GM19397 (cell line): ENCODE data around the gene PDZD2.

Source experiments
- ATAC-seq: cut with Tn5 transposase; IDR thresholded peaks from one replicate; pipeline ENCODE4 v1.9.1; 2021; ENCODE audit warnings: mild to moderate bottlenecking, moderate library complexity; ENCODE audit not compliant: unreplicated experiment

Gene PDZD2

GRCh38 chr5:31859096-31859495 lies 220.2 kb downstream of the PDZD2 start:
- no peak for ATAC-seq

DNA sequence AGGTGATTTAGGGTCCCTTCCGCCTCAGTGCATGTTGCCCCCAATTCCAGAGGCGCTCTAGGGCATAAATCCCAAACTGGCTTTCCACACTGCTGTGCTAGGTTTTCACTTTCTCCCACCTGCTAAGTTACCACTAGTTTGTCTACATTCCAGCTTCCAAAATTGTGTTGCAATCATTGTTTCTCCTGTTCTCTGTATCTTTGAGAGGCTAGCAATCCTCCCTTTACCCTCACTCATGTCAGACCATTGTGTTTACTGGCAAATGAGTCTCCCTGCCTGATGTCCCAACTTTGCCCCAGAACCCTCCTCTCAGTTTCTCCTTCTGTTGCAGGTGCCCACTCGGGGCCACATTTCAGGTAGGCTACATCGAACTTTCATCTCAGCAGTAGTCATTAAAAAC lies 221.3 kb downstream of the PDZD2 start:
- no peak for ATAC-seq

DNA sequence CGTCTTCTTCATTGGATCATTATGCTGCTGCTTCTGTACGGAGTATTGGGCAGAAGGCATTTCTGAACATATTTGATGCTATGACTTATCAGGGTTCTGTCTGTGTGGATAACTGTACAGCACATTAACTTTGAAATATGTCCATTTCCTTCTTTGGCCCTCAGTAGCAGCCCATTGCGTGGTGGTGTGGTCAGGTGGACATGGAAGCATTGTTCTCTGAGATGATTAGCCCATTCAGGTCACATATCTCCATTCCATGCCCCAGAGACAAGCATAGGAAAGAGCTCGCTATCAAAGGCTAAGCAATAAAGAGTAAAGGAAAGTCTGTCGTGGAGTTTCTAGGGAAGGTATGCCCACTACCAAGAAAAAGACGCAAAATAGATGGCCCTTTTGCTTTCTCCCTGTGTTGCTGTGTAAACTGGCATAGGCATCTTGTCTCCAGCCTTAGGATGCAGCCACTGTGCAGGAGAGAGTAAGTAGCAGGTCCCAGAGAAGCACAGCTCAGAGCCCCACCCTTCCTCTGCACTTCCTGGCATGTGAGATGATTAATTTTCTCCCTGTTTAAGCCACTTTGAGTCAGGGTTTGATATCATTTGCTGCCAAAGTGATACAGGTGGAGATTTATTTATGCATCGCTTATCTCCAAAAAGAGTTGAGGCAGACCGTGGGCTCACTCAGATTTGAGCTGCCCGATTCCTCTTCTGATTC lies 221.9 kb downstream of the PDZD2 start:
- ATAC-seq: no peak

DNA sequence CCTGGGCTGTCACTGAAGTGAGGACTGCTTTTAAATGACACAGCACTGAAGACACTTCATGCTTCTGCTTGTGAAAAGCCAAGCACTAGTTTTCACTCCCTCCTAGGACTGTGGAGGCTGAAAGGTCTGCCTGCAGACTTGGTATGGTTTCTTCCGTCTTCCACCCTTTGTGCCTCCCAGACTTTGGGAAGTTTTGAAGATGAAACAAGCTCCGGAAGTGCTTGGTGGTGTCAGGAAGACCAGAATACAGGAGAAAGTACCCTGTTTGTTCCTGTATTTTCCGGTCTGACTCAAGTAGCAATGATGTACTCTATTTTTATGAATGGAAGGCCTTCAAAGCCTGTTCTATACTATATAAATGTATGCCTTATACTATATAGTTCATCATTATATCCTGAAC lies 222.7 kb downstream of the PDZD2 start:
- no peak for ATAC-seq

DNA sequence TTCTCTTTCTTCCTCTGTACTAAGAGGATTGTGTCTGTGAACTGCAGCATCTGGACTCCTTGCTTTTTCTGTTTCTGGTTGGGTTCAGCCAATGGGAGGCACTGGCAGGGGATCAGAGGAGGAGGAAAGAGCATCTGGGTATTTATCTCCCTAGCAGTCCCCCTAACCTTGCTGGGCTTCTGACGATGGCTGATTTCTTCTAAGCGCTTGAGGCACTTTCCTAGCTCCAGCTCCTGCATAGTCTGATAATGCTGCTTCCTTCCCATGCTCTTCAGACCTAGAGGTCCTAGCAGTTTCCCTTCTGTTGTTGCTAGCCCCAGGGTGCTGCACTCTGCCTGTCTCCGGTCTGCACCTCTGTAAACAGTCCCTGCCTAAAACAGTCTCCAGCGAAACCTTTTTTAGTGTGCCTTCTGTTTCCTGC lies 225.1 kb downstream of the PDZD2 start:
- no peak for ATAC-seq

GRCh38 chr5:31866166-31866565 lies 227.2 kb downstream of the PDZD2 start:
- ATAC-seq: no peak

- no peak for ATAC-seq
Measured at GRCh38 chr5:31867219-31867618, 228.3 kb downstream of the PDZD2 start.

DNA sequence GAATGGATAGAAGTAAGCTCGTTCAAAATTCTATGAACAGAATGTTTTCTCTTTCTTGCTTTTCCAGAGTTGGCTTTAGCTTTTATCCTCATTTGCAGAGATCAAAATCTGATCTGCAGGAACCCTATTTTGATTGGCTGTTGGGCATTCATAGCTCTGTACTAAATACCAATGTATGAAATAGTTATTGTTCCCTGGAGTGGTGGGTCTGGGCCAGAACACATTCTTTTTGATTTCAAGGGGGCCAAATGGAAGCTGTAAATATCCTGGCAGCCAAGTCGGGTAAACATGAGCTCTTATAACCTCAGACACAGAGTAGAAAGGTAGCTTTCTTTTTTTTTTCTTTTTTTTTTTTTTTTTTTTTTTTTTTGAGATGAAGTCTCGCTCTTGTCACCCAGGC lies 241.5 kb downstream of the PDZD2 start:
- no peak for ATAC-seq

DNA sequence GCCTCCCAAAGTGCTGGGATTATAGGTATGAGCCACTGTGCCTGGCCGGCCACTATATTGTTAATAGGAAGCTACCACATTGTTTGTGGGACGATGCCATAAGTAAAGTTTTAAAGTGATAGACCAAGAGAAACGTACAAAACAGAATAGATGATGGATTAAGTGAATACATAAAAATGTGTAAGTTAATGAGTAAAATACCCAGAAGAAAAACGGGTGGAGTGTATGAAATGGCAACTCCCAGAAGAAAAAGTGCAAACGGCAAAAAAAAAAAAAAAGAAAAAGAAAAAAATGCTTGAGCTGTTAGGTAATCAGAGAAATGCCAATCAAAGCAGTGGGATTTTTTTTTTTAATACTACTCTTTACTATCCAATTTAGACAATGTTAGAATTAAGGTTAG lies 246.0 kb downstream of the PDZD2 start:
- ATAC-seq: no peak

DNA sequence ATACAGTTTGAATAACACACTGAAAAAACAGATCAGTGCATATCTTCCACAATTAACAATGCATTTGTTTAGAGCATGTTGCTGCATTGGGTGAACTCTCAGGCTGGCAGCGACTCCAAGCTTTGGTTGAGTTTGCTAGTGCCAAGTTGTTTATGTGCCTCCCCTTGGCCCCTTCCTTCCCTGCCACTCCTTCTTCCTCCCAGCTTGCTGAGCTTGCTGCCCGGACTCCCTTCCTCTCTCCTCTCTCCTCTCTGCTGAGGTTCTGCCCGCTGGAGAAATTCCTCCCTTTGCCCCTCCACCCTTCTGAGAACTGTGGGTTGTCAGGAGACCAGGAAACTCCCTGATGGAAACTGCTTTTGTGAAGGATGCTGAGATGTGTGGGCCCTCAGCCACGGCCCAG lies 247.3 kb downstream of the PDZD2 start:
- no peak for ATAC-seq

DNA sequence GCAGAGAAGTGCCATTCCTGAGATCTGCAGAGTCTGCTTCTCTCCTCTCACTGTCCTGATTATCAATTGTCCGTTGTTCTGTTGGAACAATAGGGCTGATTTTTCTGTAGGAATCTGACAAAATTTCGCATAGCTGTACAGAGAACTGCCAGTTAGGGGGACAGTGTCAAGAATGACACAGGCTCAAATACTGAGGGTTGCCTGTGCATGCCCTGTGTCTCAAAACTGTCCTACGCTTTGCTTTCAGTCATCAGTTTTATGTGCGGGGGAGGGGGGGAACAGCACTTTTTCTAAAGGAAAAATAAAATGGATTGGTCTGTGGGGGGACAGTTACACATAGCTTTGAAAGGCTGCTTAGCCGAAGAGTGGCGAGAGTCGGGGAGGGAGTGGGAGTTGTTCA lies 248.6 kb downstream of the PDZD2 start:
- ATAC-seq: no peak

GRCh38 chr5:31888564-31888963 lies 249.6 kb downstream of the PDZD2 start:
- ATAC-seq: no peak

GRCh38 chr5:31889001-31889561 lies 250.2 kb downstream of the PDZD2 start:
- no peak for ATAC-seq

DNA sequence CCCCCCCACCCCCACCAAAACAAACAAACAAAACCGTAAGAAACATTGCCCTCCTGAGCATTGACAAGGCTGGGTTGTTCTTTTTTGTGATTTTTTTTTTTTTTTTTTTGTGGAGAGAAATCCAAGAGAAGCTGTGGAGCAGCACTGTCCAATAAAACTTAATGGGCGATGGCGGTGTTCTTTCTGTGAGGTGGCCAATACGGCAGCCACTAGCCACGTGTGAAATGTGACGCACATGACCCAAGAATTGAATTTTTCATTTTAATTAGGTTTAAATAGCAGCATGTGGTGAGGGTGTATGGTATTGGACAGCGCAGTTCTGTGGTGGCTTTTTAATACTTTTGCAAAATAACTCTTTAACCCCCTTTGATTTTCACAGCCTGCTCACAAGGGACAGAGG lies 251.1 kb downstream of the PDZD2 start:
- ATAC-seq: no peak

DNA sequence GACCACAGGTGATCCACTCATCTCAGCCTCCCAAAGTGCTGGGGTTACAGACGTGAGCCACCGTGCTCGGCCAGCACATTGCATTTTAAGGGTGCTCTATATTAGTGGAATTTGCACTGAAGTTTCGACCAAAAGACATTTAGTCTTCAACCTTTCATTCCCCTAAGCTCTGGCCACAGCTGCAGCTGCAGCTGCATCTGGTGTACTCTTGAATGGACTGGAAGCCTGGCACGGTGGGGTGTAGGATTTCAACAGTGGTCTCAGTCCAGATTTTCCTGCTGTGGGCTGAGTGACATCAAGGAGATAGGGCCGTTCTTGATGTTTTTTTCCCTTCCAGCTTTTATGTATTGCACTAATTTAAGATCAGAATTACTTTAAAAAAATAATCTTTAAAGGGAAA lies 255.2 kb downstream of the PDZD2 start:
- ATAC-seq: no peak

DNA sequence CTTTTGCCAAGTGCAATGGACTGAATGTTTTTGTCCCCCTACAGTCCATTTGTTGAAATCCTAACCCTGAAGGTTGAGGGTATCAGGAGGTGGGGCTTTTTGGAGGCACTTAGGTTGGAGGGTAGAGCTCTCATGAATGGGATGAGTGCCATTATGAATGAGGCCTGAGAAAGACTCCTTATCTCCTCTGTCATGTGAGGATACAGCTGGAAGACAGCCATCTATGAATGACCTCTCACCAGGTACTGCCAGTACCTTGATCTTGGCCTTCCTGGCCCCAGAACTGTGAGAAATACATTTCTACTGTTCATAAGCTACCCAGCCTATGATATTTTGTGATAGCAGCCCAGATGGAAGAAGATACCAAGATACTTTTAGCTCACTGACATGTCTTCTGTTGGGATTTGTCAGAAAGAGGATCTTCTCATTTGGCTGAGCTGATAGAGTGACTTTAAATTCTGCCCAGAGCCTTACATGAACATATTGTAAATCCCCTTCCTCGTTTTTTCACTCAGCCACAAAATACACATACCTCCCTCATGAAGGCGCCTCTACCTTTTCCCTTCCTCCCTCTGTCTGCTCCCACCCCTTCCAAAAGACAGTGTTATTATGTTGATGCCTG lies 256.4 kb downstream of the PDZD2 start:
- no peak for ATAC-seq

DNA sequence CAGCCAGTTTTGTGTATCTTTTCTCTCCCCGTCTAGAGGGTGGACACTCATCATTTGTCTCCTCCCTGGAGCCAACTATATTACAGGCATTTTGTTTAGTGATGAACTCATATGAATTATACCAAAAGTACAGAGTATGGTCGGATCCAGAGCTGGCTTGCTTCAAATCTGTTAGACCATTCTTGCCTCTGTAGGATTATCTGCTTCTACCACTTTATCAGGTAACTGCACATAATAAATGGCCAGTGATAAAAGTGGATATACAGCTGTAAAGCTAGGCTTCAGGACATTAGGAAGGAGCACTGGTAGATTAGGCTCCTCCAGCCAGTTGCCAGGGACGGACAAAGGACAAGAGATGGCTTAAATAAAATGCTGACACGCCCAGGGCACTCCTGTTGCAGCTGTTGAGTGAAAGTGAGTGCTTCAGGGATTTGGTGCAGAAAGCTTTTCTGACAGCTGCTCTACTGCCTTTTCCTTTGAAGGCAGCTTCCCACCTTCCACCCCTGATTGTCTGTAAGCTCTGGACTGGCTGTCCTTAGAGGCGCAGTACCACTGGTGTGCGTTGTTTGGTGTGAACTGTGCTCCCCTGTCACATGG lies 259.2 kb downstream of the PDZD2 start:
- no peak for ATAC-seq

GRCh38 chr5:31900296-31900865 lies 261.4 kb downstream of the PDZD2 start:
- no peak for ATAC-seq

- ATAC-seq: no peak
Measured at GRCh38 chr5:31901807-31902530, 263.0 kb downstream of the PDZD2 start.

DNA sequence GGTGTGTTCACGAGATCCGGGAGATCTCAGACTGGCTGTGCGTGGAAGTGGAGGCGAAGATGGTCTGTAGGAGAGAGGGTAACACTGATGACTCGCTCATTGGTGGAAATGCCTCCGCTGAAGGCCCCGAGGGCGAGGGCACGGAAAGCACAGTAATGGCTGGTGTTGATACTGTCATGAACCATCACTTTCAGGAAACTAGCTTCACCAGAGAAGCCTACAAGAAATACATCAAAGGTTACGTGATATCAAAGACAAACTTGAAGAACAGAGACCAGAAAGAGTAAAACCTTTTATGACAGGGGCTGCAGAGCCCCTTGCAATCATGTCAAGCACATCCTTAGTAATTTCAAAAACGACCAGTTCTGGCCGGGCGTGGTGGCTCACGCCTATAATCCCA lies 269.5 kb downstream of the PDZD2 start:
- no peak for ATAC-seq

DNA sequence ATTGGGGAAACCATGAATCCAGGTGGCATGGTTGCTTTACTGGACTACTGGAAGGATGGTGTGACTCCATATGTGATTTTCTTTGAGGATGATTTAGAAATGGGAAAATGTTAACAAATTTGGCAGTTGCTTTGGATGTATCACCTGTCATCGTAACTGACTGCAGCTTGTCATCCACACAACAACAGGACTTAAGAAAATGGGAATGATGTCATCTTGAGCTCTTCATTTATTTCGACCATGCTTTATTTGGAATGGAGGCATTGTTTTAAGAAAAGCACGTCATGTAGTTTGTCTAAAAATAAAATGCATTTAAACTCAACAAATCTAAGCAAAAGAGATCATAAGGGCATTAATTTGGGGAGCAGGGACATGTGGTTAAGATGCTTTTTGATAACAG lies 270.1 kb downstream of the PDZD2 start:
- ATAC-seq: no peak
